Endodermal cell (in vitro differentiated cells): ENCODE results near the gene GSTO2. TPM values are rescaled to one million over a fixed set of nuclear protein-coding genes. Genes with fewer than 3 reads are reported as not detected.

Source experiments
- DNase-seq: peaks from one replicate; pipeline ENCODE4 v3.0.0-alpha.2; 2017
- H3K27ac ChIP-seq: 2 replicates; pipeline ENCODE4 v1.5.1; 2013; ENCODE audit warnings: mild to moderate bottlenecking, low read depth, low read length, moderate library complexity
- H3K27me3 ChIP-seq: 2 replicates; pipeline ENCODE4 v1.6.1; 2013; ENCODE audit warnings: mild to moderate bottlenecking, low read length, moderate library complexity; ENCODE audit not compliant: insufficient read depth, control insufficient read depth, poor library complexity, severe bottlenecking
- H3K36me3 ChIP-seq: 2 replicates; pipeline ENCODE4 v1.7.0; 2013; ENCODE audit warnings: mild to moderate bottlenecking, low read length, moderate library complexity; ENCODE audit not compliant: control insufficient read depth, insufficient read depth
- H3K4me1 ChIP-seq: one replicate; pipeline ENCODE4 v1.7.0; 2013; ENCODE audit warnings: low read length; ENCODE audit not compliant: control insufficient read depth, insufficient read depth
- H3K4me3 ChIP-seq: 2 replicates; pipeline ENCODE4 v1.5.1; 2013; ENCODE audit warnings: mild to moderate bottlenecking, low read length, moderate library complexity
- H3K9ac ChIP-seq: 2 replicates; pipeline ENCODE4 v1.6.1; 2013; ENCODE audit warnings: mild to moderate bottlenecking, low read length, moderate library complexity; ENCODE audit not compliant: poor library complexity, severe bottlenecking; ENCODE audit errors: extremely low read depth
- H3K9me3 ChIP-seq: 2 replicates; pipeline ENCODE4 v1.6.1; 2013; ENCODE audit warnings: mild to moderate bottlenecking, low read length, moderate library complexity; ENCODE audit not compliant: control insufficient read depth
- H3K27ac Mint-ChIP-seq: 2 replicates; pipeline ENCODE4 v1.8.0; 2020; ENCODE audit warnings: mixed read lengths
- H3K27me3 Mint-ChIP-seq: 2 replicates; pipeline ENCODE4 v1.8.0; 2021; ENCODE audit warnings: mild to moderate bottlenecking, mixed read lengths; ENCODE audit not compliant: insufficient read depth
- H3K36me3 Mint-ChIP-seq: 2 replicates; pipeline ENCODE4 v1.8.0; 2020; ENCODE audit warnings: low read depth, mixed read lengths
- H3K4me1 Mint-ChIP-seq: 2 replicates; pipeline ENCODE4 v1.8.0; 2020; ENCODE audit warnings: mixed read lengths
- H3K4me3 Mint-ChIP-seq: 2 replicates; pipeline ENCODE4 v1.8.0; 2020; ENCODE audit warnings: mild to moderate bottlenecking, moderate library complexity, mixed read lengths
- H3K9me3 Mint-ChIP-seq: 2 replicates; pipeline ENCODE4 v1.8.0; 2020; ENCODE audit warnings: mild to moderate bottlenecking, mixed read lengths
- CTCF ChIP-seq: fragments of 200-600 bp; sonication (generic); conservative IDR thresholded peaks from 2 replicates; pipeline ENCODE4 v1.5.0; 2021; ENCODE audit warnings: antibody characterized with exemption, mild to moderate bottlenecking
- WGBS, 2 experiments: methylation state at CpG; one replicate each; pipeline versions ENCODE4 v1.1.5 to v1.1.7; 2013; ENCODE audit warnings: missing lambda C conversion rate in 2 of 2, mixed read lengths in 1 of 2; ENCODE audit not compliant: insufficient coverage in 1 of 2, insufficient read length in 1 of 2; 5-methylcytosine and 5-hydroxymethylcytosine counted together
- total RNA-seq, 2 donors: library from RNA; stranded (reverse); fragmentation: NEBNext Ultra II Directional in 1 of 2; extraction: Animal tissue kit (Norgen Biotek cat#: 25700) in 1 of 2; gene quantifications; 2 replicates in 1 of 2; 3 replicates in 1 of 2; pipeline ENCODE4 v1.2.1, GENCODE V29; 2021

The GSTO2 gene
- total RNA-seq, 2 donors from 2014 or later: 17.8 to 18.8 TPM

DNA sequence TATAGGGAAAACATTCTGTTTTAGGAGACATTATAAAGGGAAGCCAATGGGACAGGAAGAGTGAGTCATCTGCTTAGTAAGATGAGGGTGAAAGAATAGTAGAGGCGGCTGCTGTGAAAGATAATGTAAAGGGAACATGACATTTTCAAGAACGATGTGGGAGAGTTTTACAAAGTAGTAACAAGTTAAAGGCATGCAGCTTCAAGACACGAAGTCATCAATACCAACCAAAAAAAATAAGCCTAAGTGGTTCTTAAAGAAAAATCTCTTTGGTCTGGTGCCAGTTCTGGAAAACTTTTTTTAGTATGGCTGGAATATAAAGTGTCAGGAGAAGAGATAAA is 8.2 kb upstream of the GSTO2 start:
- no peak for TF ChIP-seq CTCF
- Histone ChIP-seq H3K4me3 (no peak overlapping the region), H3K4me1 (peaks cover 5% of the 10 kb centered on the region), H3K9ac (no peak overlapping the region), H3K36me3 (peaks cover 83% of the 10 kb centered on the region), H3K9me3 (no peaks in the 10 kb centered on the region), H3K27ac (no peak overlapping the region), H3K27me3 (no peaks in the 10 kb centered on the region)
- no peak overlapping the region for H3K27ac Mint-ChIP-seq
- no peaks in the 10 kb centered on the region for H3K27me3 Mint-ChIP-seq
- H3K4me3 Mint-ChIP-seq: no peak overlapping the region
- WGBS, 2 experiments: 80 to 83% methylated on average over 1 to 3 of the region's 3 CpGs
- peaks cover 19% of the 10 kb centered on the region for H3K4me1 Mint-ChIP-seq
- no peak for DNase-seq
- H3K9me3 Mint-ChIP-seq: no peaks in the 10 kb centered on the region
- H3K36me3 Mint-ChIP-seq: peaks cover 62% of the 10 kb centered on the region

DNA sequence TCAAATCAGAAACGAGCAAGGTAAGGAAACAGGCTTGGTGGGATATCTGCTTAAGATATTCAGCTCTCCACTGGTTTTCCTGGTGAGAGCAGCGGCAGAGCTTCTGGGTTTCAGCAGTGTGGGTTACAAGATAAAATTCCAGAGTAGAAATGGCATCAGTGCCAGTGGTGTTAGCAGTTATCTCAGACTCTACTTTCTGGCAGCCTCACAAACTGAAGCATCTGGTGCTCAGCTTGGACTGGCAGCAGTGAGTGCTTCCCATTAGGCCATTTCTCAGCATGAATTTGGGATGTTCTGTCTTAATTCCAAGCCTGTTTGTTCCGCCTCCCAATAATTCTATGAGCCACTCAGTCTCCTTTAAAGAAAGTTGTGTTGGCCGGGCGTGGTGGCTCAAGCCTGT is 6.9 kb upstream of the GSTO2 start:
- peaks cover 73% of the 10 kb centered on the region for H3K36me3 Mint-ChIP-seq
- H3K9me3 Mint-ChIP-seq: no peaks in the 10 kb centered on the region
- H3K27ac ChIP-seq: no peak overlapping the region
- H3K4me1 Mint-ChIP-seq: peaks cover 10% of the 10 kb centered on the region
- no peak for DNase-seq
- WGBS, 2 experiments: 95% methylated on average over 3 to 5 of the region's 5 CpGs
- H3K4me1 ChIP-seq: no peaks in the 10 kb centered on the region
- H3K9ac ChIP-seq: no peak overlapping the region
- H3K27ac Mint-ChIP-seq: peak overlapping the region; percentile 18
- H3K4me3 Mint-ChIP-seq: no peak overlapping the region
- no peaks in the 10 kb centered on the region for H3K9me3 ChIP-seq
- peaks cover 94% of the 10 kb centered on the region for H3K36me3 ChIP-seq
- no peak for TF ChIP-seq CTCF
- no peaks in the 10 kb centered on the region for H3K27me3 Mint-ChIP-seq
- no peaks in the 10 kb centered on the region for H3K27me3 ChIP-seq
- no peak overlapping the region for H3K4me3 ChIP-seq

DNA sequence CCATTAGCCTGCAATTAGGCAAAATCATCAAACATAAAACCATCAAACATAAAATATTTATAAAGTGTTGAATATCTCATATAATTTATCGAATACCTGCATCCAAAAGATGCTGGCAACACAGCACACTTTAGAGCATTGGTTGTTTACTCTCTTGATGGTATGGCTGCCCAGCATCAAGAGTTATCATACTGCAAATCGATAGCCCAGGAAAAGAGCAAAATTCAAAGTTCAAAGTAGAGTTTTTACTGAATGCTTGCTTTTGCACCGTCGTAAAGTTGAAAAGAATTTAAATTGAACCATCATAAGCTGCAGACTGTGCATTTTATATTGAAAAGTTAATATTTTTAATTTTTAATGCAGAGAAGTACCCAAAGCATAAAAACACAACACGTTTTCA is 4.2 kb upstream of the GSTO2 start:
- no peak overlapping the region for H3K4me3 ChIP-seq
- H3K4me1 ChIP-seq: peaks cover 4% of the 10 kb centered on the region
- DNase-seq: no peak
- Mint-ChIP-seq H3K4me3 (no peak overlapping the region), H3K27ac (no peak overlapping the region), H3K4me1 (peaks cover 10% of the 10 kb centered on the region), H3K9me3 (peaks cover 1% of the 10 kb centered on the region), H3K36me3 (peaks cover 64% of the 10 kb centered on the region), H3K27me3 (no peaks in the 10 kb centered on the region)
- no peaks in the 10 kb centered on the region for H3K27me3 ChIP-seq
- no peak overlapping the region for H3K9ac ChIP-seq
- TF ChIP-seq CTCF: no peak
- no peaks in the 10 kb centered on the region for H3K9me3 ChIP-seq
- H3K36me3 ChIP-seq: peaks cover 83% of the 10 kb centered on the region
- H3K27ac ChIP-seq: no peak overlapping the region
- 92 to 99% methylated on average over 5 of the region's 5 CpGs for WGBS, 2 experiments
